GM21447 (cell line): ENCODE measurements around the gene FAM234A.

Experiments used
- ATAC-seq: cut with Tn5 transposase; IDR thresholded peaks from one replicate; pipeline ENCODE4 v1.9.1; 2021; ENCODE audit not compliant: unreplicated experiment

Gene FAM234A

GRCh38 chr16:293043-293775 is 58.6 kb downstream of the FAM234A start:
- ATAC-seq = no peak

DNA sequence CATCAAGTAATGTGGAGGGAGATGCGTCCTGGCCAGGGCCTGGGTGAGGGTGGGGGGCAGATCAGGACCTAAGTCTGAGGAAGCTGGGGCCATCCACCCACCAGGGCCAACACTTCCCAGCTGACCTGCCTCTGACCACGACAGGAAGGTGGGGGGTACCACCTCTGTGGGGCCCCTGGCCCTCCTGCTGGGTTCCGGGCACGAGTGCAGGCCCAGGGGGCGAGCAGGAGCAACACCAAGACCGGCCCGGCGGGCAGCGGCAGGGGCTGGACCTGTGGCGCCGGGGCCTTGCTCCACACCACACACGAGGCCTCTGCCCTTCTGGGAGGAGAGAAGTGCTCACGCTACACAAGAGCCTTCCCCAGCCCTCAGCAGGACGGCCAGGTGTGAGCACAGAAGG is 61.7 kb downstream of the FAM234A start:
- no peak for ATAC-seq

GRCh38 chr16:296806-297510 is 62.3 kb downstream of the FAM234A start:
- ATAC-seq = no peak

DNA sequence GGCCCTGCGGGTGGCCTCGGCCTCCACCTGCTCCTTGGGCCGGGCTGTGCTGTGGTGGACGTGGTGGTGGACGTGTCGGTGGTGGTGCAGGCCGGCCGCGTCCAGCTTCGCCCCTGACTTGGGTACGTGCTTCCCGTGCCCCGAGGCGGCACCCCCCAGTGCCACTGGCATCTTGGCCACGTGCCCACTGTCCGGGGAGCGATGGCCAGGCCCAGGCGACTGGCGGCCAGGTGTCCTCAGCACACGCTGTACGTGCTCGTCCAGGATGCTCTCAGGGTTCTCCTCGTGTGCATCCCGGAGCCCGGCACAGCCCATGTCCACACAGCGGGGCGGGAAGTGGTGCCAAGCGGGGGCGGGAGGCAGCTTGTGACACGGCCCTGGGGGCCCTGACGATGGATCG is 63.2 kb downstream of the FAM234A start:
- no peak for ATAC-seq

GRCh38 chr16:301235-301634 is 66.6 kb downstream of the FAM234A start:
- no peak for ATAC-seq

GRCh38 chr16:301950-302349 is 67.3 kb downstream of the FAM234A start:
- ATAC-seq = no peak

DNA sequence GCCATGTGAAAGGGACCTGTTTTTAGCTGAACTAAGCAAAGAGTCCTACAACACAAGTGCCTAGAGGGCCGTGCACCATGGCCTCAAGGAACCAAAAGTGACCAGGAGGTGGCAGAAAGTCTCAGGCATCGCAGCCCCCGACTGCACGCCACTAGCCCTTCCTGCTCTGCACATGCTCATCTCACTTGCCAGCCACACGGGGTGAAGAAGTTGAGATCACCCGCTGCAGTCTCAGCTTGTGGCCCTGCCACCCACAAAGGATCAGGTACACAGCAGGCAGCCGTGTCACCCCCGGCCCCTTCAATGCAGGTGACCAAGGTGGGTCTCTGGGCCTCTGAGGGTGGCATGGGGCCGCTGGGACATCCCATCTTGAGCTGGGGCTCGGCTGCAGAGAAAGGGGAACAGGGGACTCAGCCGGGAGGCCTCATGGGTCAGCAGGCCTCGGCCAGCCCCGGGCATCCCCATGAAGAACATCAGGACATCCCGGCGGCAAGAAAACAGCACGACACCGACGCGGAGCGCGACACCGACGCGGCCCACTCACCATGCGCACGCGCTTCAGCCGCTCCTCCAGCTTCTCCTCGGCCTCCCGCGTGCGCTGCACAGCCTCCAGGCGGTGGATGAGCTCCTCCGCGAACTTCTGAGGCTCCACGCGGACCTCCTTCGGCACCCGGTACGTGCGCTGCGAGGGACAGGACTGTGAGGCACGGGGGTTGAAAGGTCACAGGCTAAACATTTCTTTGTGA is 69.3 kb downstream of the FAM234A start:
- no peak for ATAC-seq

DNA sequence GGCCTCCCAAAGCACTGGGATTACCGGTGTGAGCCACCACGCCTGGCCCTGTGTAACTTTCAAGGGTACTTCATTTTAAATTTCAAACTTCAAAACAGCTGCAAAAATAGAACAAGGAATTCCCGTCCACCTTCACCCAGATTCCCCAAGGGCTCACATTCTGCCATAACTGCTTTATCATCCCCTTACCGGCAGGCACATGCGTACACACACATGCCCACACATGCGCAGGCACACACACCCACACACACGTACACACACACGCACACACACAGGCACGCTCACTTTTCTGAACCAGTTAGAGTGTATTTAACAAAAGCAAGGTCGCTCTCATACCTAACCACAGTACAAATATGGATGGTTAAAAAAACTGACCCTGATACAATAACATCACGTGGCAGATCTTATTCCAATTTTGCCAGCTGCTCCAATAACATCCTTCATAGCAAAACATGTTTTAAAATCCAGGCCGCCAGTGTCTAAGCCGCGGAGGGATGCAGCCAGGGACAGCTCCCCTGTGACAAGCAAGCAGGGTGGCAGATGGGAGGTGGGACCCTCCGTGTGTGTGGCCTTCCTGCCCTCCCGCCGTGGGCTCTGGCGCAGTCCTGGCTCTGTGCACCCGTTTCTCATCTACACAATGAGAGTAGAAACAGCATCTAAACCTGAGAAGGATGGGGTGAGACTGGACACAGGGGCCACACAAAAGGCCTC is 71.5 kb downstream of the FAM234A start:
- ATAC-seq = no peak

DNA sequence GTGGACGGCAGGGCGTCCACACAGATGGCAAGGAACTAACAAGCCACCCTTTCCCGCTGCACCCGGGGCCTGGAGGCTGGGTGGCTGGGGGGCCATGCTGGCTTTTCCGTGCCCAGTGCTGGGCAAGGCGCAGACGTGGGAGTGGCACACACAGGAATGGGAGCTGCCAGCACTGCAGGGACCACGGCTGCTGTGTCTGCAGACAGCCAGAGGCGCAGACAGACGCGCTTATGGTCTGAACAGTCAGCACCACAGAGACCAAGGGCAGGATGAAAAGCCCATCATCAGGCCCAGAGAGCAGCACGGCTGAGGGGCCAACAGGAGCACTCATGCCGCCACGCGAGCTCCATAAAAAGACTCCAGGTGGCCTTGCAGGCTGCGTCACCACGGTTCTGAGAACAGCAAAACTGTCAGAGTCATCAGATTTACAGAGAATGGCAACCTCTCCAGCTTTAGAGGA is 72.3 kb downstream of the FAM234A start:
- no peak for ATAC-seq

DNA sequence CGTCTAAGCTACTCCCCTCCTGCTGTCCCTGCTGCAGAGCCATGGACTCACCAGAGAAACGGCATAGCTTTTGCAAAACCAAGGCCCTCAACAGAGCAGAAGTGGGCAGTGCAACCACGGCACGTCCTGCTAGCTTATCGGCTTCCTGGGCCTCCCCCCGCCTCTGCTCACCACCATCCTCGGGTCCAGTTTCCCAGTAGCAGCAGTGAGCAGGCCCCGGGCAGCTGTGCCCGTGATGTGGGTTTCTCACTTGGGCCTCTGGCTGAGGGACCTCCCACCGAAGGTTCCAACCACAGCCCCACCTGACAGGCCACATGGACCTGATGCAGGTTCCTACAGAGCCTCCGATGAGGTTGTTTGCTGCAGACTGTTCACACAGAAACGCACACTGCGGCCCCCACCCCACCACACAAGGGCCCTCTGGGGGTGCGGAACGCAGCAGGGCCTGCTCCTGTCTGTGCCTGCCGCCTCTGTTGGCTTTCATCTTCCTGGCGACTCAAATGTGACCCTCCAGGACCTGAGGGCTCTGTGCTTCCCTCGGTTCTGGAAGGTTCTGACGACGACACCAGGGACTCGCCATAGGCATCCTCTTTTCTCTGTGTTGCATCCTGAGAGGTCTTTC is 73.2 kb downstream of the FAM234A start:
- ATAC-seq = no peak

GRCh38 chr16:309476-309875 is 74.9 kb downstream of the FAM234A start:
- ATAC-seq = no peak

GRCh38 chr16:311725-312124 is 77.1 kb downstream of the FAM234A start:
- ATAC-seq = no peak

GRCh38 chr16:314351-314750 is 79.7 kb downstream of the FAM234A start:
- ATAC-seq = no peak

- no peak for ATAC-seq
Observed at GRCh38 chr16:314795-315299, 80.2 kb downstream of the FAM234A start.
